ENCODE measurements around the gene EFCC1.

DNA sequence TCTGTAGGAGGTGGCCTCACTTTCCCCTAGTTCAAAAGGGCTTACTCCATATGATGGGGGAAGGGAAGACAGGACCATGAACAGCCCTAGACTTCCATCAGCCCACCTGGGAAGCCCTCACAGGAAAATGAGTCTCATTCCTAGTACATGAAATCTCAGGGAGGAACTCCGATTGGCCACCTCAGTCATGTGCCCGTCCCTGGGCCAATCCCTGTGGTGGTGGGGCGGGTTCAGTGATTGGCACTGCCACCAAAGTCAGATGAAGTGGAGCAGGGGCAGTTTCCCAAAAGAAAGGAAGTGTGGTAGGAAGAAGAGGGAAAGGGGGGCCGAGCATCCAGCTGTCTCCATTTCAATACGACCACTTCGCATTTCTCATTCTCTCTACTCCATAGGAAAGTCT is 33.5 kb downstream of the EFCC1 start:
- no peak for TF ChIP-seq EZH2 (IDR thresholded peaks at IDR 0.05; ENCODE audit: low read depth)
- TF ChIP-seq, protein P1, sequence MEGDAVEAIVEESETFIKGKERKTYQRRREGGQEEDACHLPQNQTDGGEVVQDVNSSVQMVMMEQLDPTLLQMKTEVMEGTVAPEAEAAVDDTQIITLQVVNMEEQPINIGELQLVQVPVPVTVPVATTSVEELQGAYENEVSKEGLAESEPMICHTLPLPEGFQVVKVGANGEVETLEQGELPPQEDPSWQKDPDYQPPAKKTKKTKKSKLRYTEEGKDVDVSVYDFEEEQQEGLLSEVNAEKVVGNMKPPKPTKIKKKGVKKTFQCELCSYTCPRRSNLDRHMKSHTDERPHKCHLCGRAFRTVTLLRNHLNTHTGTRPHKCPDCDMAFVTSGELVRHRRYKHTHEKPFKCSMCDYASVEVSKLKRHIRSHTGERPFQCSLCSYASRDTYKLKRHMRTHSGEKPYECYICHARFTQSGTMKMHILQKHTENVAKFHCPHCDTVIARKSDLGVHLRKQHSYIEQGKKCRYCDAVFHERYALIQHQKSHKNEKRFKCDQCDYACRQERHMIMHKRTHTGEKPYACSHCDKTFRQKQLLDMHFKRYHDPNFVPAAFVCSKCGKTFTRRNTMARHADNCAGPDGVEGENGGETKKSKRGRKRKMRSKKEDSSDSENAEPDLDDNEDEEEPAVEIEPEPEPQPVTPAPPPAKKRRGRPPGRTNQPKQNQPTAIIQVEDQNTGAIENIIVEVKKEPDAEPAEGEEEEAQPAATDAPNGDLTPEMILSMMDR (conservative IDR thresholded peaks at IDR 0.05): no peak

Measured in PC-9 (cell line).